Fibroblast of the aortic adventitia (primary cell): ENCODE results near the gene ADCY1. TPM values are rescaled to one million over a fixed set of nuclear protein-coding genes. Genes with fewer than 3 reads are reported as not detected.

Source experiments
- DNase-seq: peaks from one replicate; pipeline ENCODE4 v3.0.0-alpha.2; 2010; ENCODE audit warnings: low read depth
- H3K4me3 ChIP-seq: 2 replicates; pipeline ENCODE4 v1.5.1; 2011; ENCODE audit warnings: low read depth, mild to moderate bottlenecking, control low read depth, low read length, moderate library complexity
- CTCF ChIP-seq: IDR thresholded peaks from 2 replicates; pipeline ENCODE4 v1.5.1; 2011; ENCODE audit warnings: mild to moderate bottlenecking, low read length, control low read depth, inconsistent platforms; ENCODE audit not compliant: insufficient read depth
- total RNA-seq: library from RNA; depleted of rRNA; stranded (reverse); fragments of >200 nt; gene quantifications from 2 replicates; pipeline ENCODE4 v1.2.3, GENCODE V29; 2012; ENCODE audit warnings: low replicate concordance

Gene ADCY1
- total RNA-seq, 1 donor: 0.72 TPM

- H3K4me3 ChIP-seq: no peak overlapping the region
- TF ChIP-seq CTCF: no peak
- DNase-seq: no peak
These were observed 107.6 kb downstream of the ADCY1 start for GRCh38 chr7:45681596-45682357.

DNA sequence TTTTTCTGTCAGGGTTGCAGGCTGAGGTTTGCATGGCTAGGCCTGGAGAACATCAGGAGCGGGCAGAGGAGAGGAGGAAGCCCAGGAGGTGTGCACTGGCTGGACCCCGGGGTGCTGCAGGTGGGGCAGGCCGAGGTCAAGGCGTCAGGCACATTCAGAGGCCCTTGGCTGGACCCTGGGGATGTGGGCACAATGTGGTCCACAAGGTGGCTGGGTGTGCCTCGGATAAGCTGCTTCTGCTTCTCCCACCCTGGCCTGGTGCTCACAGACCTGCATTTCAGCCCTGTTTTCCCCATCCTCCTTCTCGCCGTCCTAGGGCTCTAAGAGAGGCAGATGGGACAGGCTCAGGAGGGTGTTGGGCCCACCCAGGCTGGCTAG, 108.2 kb downstream of the ADCY1 start:
- H3K4me3 ChIP-seq: no peak overlapping the region
- no peak for TF ChIP-seq CTCF
- no peak for DNase-seq

DNA sequence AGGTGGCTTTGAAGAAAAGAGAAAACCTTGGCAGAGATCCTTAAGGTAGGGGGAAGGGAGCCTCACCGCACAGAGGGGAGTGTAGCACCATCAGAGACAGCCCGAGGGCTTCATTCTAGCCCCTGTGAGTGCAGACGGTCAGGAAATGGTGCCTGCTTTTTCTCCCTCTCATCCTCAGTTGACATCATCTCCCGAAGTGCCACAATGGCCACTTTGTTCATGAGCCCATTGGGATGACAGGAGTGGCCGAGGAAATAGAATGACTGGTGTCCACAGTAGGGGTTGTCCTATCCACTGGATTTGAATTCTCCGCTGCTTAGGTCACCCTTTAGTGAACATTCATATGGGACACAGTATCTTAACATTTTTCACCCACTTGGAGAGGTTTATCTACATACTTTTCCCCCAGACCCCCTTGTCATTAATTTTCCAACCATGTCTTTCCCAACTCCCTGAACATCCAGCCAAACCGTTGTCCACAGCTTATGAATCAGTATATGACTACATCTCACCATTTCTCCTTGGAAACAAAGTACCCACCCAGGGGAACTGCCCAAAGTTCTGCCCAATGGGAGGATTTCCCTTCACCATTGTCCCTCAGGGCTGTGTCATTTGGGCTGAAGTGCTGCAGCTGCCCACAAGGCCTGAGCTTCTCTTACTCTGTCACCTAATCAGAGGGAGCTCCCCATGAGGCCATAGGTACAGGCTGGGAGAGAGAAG, 108.8 kb downstream of the ADCY1 start:
- peak; percentile 45 for DNase-seq
- H3K4me3 ChIP-seq: no peak overlapping the region
- TF ChIP-seq CTCF: no peak

DNA sequence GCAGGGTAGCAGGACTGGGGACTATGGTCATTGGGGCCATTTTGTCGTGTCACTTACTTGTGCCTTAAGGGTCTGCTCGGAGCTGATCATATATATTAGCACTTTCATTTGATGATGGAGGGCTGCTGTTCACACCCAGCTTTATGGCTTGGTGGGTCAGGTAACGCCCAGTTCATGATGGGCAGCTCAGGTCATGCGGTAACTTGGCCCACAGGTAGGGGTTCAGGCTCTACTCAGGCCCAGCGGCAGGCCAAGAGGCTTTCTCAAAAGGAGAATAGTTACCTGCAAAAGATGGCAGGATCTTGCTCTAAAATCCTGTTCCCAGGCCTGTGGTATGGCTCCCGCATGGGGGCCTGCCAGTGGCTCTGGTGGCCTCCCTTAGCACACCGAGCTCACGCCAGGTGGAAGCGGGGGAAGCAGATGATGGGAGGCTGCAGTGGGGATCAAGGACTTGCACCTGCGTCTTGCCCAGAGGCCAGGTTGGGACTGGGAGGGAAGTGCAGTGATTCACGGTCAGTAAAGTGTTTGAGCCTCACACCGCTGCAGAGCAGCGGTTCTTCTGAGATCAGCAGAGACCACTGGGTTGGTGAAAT, 109.5 kb downstream of the ADCY1 start:
- H3K4me3 ChIP-seq: no peak overlapping the region
- no peak for DNase-seq
- no peak for TF ChIP-seq CTCF

DNA sequence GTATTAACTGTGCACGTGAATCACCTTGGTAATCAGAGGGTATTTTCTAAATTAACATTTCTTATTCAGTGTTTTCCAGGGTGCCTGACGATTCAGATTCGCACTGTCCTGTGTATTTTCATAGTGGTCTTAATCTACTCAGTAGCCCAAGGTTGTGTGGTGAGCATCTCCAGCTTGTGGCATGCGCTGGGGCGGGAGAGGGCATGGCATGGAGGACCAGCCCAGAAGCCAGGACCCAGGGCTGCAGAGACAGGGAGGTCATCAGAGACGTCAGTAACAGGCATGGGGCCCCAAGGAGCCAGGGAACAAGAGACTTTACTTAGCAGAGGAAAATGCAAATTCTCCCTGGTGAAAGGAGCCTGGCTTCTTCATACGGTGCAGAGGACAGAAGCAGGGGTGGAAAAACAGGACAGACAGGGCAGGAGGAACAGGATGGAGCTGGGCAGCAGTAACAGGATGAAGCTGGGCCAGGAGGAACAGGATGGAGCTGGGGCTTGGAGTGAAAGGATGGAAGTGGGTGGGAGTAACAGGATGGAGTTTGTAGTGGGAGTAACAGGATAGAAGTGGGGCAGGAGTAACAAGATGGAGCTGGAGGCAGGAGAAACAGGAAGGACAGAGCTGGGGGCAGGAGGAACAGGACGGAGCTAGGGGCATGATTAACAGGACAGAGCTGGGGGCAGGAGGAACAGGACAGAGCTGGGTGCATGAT, 110.9 kb downstream of the ADCY1 start:
- no peak for DNase-seq
- no peak overlapping the region for H3K4me3 ChIP-seq
- TF ChIP-seq CTCF: no peak

DNA sequence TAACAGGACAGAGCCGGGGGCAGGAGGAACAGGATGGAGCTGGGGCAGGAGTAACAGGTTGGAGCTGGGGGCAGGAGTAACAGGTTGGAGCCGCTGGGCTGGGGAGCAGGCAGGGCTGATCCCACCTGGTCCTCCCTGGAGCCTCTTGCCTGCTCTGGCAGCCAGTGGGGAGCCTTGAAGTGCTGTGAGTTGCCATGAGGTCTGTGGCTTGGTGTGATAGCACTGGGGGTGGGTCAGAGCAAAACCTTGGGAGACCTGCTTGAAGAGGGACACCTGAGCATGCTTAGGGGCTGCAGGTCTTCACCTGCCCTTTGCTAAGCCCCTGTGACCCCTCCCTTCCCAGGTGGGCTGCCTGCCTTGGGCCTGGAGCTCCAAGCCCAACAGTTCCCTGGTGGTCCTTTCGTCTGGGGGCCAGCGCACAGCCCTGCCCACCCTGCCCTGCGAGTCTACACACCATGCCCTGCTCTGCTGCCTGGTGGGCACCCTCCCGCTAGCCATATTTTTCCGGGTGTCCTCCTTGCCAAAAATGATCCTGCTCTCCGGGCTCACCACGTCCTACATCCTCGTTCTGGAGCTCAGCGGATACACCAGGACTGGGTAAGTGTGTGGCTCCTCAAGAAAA, 111.6 kb downstream of the ADCY1 start:
- no peak for DNase-seq
- no peak for TF ChIP-seq CTCF
- no peak overlapping the region for H3K4me3 ChIP-seq
